Osteoblast (primary cell): ENCODE measurements around the gene RPL13. TPM values are rescaled to one million over a fixed set of nuclear protein-coding genes. Genes with fewer than 3 reads are reported as not detected.
A peak's percentile ranks its signal among the peaks of the same experiment; 100 is the strongest.

Experiments used
- DNase-seq: peaks from one replicate; pipeline ENCODE4 v3.0.0; 2011; ENCODE audit warnings: low spot score, mixed read lengths; ENCODE audit not compliant: insufficient read length; ENCODE audit errors: missing footprints
- H2AFZ ChIP-seq: 2 replicates; pipeline ENCODE4 v1.6.0; 2011; ENCODE audit warnings: mild to moderate bottlenecking, low read length
- H3K27ac ChIP-seq: 2 replicates; pipeline ENCODE4 v1.5.1; 2011; ENCODE audit warnings: mild to moderate bottlenecking, low read depth, low read length, moderate library complexity
- H3K27me3 ChIP-seq: 2 replicates; pipeline ENCODE4 v1.6.0; 2012; ENCODE audit warnings: mild to moderate bottlenecking, control low read depth, inconsistent platforms, low read length, moderate library complexity; ENCODE audit not compliant: insufficient read depth
- H3K36me3 ChIP-seq: 2 replicates; pipeline ENCODE4 v1.5.1; 2011; ENCODE audit warnings: mild to moderate bottlenecking, low read length, control low read depth, moderate library complexity; ENCODE audit not compliant: insufficient read depth
- H3K4me1 ChIP-seq: 2 replicates; pipeline ENCODE4 v1.5.1; 2011; ENCODE audit warnings: mild to moderate bottlenecking, low read length, control low read depth, moderate library complexity; ENCODE audit not compliant: insufficient read depth
- H3K4me2 ChIP-seq: 2 replicates; pipeline ENCODE4 v1.6.0; 2011; ENCODE audit warnings: mild to moderate bottlenecking, low read length; ENCODE audit not compliant: insufficient read depth
- H3K4me3 ChIP-seq: fragments of 200-600 bp; sonication (generic); 3 replicates; pipeline ENCODE4 v1.5.1; 2012; ENCODE audit warnings: mild to moderate bottlenecking, low read length, inconsistent platforms; ENCODE audit not compliant: insufficient read depth
- H3K79me2 ChIP-seq: 2 replicates; pipeline ENCODE4 v1.6.0; 2012; ENCODE audit warnings: mild to moderate bottlenecking, low read length, control low read depth, inconsistent platforms; ENCODE audit not compliant: insufficient read depth
- H3K9me3 ChIP-seq: 2 replicates; pipeline ENCODE4 v1.5.1; 2011; ENCODE audit warnings: low read depth, low read length, control low read depth
- H4K20me1 ChIP-seq: 2 replicates; pipeline ENCODE4 v1.6.0; 2012; ENCODE audit warnings: mild to moderate bottlenecking, low read length, control low read depth; ENCODE audit not compliant: insufficient read depth
- CTCF ChIP-seq: IDR thresholded peaks from 2 replicates; pipeline ENCODE4 v1.5.1; 2011; ENCODE audit warnings: mild to moderate bottlenecking, low read depth, low read length, moderate library complexity; ENCODE audit errors: extremely low read depth
- total RNA-seq: library from RNA; depleted of rRNA; stranded (reverse); fragments of >200 nt; gene quantifications from 2 replicates; pipeline ENCODE4 v1.2.3, GENCODE V29; 2012

RPL13 gene
- total RNA-seq, 1 donor, result 2,112 TPM

GRCh38 chr16:89583197-89583894, 22.9 kb downstream of the RPL13 start:
- no peak for DNase-seq

GRCh38 chr16:89583895-89584644, 23.6 kb downstream of the RPL13 start:
- peaks cover 30% of the 10 kb centered on the region for H3K4me1 ChIP-seq
- no peak for DNase-seq

More at GRCh38 chr16:89583197-89583894, 22.9 kb downstream of the RPL13 start:
- Histone ChIP-seq H3K27ac (no peak overlapping the region), H4K20me1 (no peaks in the 10 kb centered on the region), H3K4me3 (no peak overlapping the region), H3K27me3 (no peaks in the 10 kb centered on the region), H3K9me3 (no peaks in the 10 kb centered on the region), H3K79me2 (peaks cover 8% of the 10 kb centered on the region), H2AFZ (no peak overlapping the region), H3K36me3 (peaks cover 10% of the 10 kb centered on the region), H3K4me1 (peaks cover 30% of the 10 kb centered on the region), H3K4me2 (no peak overlapping the region)
- TF ChIP-seq CTCF, result no peak

DNA sequence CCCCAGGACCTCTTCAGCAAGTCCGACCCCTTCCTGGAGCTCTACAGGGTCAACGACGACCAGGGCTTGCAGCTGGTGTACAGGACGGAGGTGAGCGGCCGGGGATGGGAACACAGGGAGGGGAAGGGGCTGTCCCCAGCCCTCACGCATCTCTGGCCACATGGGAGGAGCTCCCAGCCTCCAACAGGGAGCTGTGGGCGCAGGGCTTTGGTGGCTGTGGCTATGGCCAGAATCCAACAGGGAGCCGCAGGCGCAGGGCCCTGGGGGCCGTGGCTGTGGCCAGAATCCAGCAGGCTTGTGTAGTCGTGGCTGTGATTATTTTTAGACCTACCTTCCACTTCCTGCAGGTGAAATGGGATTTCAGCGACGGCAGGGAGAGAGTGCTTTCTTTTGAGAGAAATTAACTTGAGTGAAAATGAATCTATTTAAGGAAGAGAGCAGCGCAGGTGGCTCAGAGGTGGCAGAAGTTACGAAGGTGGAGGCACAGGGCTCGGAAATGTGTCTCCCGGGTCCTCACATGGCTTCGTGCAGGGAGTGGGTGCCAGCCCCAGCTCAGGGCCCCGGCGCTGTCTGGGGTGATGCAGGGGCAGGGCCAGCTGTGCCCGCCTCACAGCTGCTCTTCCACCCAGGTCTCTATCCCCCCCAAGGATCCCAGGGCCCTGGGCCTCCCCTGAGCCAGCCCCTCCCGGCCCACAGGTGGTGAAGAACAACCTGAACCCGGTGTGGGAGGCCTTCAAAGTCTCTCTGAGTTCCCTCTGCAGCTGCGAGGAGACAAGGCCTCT, 24.5 kb downstream of the RPL13 start:
- Histone ChIP-seq H3K4me3 (no peak overlapping the region), H3K4me1 (peaks cover 30% of the 10 kb centered on the region), H3K27ac (no peak overlapping the region), H3K36me3 (peaks cover 5% of the 10 kb centered on the region), H3K9me3 (no peaks in the 10 kb centered on the region), H3K4me2 (peak overlapping the region; percentile 3), H3K27me3 (no peaks in the 10 kb centered on the region), H2AFZ (no peak overlapping the region), H3K79me2 (peaks cover 6% of the 10 kb centered on the region), H4K20me1 (no peaks in the 10 kb centered on the region)
- TF ChIP-seq CTCF, result no peak
- no peak for DNase-seq

More at GRCh38 chr16:89583895-89584644, 23.6 kb downstream of the RPL13 start:
- Histone ChIP-seq H3K27me3 (no peaks in the 10 kb centered on the region), H3K27ac (no peak overlapping the region), H3K79me2 (peaks cover 8% of the 10 kb centered on the region), H3K36me3 (peaks cover 10% of the 10 kb centered on the region), H3K9me3 (no peaks in the 10 kb centered on the region), H3K4me3 (no peak overlapping the region), H4K20me1 (no peaks in the 10 kb centered on the region), H2AFZ (no peak overlapping the region), H3K4me2 (no peak overlapping the region)
- TF ChIP-seq CTCF, result no peak

GRCh38 chr16:89586218-89586617, 25.7 kb downstream of the RPL13 start:
- Histone ChIP-seq H3K4me1 (peaks cover 27% of the 10 kb centered on the region), H2AFZ (no peak overlapping the region), H3K4me3 (no peak overlapping the region), H3K4me2 (no peak overlapping the region), H4K20me1 (no peaks in the 10 kb centered on the region), H3K27me3 (no peaks in the 10 kb centered on the region), H3K36me3 (no peaks in the 10 kb centered on the region), H3K79me2 (peaks cover 6% of the 10 kb centered on the region), H3K9me3 (no peaks in the 10 kb centered on the region), H3K27ac (peak overlapping the region; percentile 63)
- no peak for TF ChIP-seq CTCF
- DNase-seq, result no peak
